ENCODE measurements around the gene RHOH.

RHOH gene

DNA sequence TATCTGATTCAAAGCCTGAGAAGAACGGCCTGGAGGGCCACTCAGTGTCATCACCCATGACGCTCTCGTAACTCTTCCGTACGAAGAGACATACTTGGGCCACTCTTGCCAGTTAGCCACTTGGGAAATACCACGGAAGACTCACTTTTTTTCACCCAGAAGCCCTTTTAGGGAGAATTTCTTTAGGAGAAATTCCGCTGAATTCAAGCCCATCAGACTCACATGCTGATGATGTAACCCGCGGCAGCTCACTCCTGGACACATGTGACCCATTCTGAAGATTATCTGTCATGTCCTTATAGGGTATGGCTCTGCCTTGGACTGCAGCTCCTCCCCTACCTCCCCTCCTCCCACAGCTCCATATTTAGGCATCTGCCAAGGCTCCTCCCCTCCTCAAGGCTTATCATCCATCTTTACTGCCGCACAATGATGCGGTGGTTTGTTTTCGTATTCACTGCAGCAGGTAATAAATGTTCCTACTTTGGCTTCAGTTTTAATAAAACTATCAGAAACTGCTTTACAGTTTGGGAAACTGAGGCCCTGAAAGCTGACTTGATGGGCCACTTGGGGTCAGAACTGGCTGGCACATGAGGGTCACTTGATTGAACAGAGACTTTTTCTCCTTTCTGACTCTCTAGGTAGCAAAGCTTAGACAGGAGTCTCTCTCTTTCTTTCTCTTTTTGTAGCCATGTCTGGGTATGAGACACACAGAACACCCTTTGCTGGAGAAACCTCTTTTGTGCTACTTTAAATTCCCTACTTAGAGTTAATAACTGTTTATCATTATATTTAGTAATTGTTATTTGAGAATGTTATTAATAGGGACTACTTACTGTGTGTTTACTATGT lies 42.1 kb downstream of the RHOH start:
- DNase-seq, result peak; percentile 76

DNA sequence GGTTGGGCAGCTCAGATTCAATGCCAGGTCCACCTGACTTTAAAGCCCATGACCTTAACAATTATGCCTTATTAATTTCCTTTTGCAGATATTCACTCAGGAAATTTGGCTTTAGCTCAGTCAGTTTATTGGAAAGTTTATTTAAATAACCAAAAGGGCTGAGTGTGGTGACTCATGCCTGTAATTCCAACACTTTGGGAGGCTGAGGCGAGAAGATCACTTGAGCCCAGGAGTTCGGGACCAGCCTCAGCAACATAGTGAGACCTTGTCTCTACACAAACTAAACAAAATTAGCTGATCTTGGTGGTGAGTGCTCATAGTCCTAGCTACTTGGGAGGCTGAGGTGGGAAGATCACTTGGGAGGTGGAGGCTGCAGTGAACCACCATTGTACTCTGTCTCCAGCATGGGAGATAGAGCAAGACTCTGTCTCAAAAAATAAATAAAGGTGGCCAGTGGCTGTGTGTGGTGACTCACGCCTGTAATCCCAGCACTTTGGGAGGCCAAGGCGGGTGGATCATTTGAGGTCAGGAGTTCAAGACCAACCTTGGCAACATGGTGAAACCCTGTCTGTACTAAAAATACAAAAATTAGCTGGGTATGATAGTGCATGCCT lies 43.3 kb downstream of the RHOH start:
- DNase-seq, result peak; percentile 51

DNA sequence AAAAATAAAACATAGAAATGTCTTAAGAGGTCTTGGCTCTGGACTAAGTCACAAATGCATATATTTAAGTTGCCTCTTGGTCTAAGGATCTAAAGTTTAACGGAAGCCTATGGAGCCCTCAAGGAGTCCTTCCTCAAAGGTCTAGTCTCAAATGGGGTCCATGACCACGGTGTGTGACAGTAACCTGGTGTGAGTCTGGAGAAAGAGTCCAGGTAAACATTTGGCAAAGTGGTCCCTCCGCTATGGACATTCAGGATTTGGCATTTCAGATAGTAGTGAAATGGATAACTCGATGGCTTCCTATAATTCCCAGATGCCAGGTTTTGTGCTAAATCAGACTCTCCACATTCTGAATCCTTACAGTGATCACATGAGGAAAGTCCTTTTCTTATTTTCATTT lies 44.2 kb downstream of the RHOH start:
- peak; percentile 47 for DNase-seq

DNA sequence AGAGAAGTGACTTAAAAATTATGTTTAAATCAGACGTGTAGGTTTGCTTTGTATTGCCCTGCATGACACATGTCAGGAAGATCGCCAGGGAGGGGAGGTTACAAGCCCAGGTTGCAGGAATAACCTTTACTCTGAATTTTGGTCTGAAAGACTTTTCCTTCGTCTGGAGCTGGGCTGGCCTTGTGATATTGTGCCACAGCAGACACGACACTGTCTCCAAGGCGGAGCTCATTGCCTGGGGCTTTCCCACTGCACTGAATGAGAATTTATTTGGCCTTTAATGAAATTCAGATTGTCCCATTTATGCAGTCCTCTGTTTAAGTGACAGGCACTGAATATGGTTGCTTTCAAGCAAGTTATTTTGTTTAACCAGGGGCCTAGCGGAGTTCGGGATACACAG lies 45.1 kb downstream of the RHOH start:
- no peak for DNase-seq

DNA sequence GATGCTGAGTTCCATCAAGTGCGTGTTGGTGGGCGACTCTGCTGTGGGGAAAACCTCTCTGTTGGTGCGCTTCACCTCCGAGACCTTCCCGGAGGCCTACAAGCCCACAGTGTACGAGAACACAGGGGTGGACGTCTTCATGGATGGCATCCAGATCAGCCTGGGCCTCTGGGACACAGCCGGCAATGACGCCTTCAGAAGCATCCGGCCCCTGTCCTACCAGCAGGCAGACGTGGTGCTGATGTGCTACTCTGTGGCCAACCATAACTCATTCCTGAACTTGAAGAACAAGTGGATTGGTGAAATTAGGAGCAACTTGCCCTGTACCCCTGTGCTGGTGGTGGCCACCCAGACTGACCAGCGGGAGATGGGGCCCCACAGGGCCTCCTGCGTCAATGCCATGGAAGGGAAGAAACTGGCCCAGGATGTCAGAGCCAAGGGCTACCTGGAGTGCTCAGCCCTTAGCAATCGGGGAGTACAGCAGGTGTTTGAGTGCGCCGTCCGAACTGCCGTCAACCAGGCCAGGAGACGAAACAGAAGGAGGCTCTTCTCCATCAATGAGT lies 46.6 kb downstream of the RHOH start:
- no peak for DNase-seq

DNA sequence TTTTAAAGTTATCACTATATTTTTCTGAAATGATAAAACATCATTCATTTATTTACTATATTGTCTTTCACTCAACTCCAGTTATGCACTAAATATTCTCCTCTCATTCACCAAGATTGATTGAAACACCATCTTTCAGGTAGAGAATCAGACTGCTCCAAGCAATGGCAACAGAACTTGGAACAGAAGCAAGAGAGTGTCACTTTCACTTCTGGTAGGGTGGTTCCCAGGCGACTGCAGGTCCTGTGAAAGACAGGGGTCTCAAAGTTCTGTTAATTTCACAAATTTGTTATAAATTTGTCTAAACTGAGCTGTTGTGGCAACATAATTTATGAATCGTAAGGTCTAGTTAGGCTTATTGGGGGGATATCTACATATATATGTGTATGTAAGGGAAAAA lies 47.8 kb downstream of the RHOH start:
- DNase-seq, result no peak

DNA sequence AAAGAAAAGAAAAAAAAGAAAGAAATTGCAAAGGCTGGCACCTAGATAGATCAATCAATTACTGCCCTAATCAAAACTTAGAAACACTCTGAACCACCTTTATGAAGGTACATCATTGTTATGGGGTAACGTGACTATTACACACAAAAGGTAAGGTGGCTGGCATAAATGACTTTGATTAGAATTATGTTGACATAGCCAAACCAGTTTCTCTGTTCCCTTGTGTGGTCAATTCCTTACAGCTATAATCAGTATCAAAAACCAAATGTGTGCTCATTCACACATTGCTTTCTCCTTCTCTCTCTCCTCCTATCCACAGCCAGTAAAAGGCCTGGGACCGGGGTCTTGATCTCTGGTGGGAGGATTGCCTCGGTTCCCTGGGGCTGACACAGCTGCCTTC lies 48.7 kb downstream of the RHOH start:
- DNase-seq, result no peak

DNA sequence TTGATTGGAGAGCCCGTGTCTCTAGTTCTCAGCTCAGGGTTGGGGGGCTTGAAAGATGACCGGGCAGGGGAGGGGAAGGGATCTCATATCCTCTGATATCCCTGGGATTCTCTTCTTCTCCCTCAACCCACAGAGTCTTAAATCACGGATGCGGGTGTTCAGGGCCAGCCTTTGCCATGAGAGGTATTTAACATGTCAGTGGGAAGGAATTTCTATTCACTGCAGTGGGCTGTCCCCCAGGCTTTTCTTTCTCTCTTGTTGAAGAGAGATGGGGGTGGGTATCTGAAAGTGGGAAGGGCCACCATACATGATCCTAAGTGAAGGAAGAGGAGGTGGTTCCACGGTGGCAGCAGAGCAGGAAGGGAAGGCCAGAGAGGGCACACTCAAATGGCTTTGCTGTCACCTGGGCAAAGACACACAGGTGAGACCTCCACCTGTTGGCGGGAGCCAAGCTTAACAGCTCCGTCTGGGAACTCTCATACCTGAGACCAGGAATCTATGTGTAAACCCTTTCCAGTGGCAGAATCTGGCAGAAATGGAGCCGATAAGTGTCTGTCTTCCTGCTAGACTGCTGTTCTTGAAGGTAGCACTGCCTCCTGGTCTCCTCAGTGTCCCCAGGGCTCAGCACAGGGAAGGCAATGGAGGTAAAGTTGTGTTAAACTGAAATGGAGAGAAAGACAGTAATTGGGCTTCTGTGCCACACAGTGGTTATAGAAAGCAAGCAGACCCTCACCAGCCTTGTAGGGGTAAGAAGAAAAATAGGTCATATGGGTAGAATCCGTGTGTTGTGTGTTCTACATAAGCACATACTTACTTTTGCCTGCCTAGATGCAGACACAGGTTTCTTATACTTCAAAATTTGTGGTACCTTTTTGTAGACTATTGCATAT lies 49.4 kb downstream of the RHOH start:
- DNase-seq, result no peak

DNA sequence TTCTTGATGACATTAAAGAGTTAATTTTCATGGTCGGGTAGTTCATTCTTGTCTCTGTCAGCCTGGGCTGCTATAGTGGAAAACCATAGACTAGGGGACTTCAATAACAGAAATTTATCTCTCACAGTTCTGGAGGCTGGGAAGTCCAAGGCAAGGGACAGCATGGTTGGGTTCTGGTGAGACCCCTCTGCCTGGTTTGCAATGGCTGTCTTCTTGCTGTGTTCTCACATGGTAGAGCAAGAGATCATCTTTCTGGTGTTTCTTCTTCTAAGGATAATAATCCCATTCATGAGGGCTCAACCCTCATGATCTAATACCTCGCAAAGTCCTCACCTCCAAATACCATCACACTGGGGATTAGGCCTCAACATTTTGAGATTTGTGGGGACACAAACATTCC lies 50.1 kb downstream of the RHOH start:
- DNase-seq, result peak; percentile 49

DNA sequence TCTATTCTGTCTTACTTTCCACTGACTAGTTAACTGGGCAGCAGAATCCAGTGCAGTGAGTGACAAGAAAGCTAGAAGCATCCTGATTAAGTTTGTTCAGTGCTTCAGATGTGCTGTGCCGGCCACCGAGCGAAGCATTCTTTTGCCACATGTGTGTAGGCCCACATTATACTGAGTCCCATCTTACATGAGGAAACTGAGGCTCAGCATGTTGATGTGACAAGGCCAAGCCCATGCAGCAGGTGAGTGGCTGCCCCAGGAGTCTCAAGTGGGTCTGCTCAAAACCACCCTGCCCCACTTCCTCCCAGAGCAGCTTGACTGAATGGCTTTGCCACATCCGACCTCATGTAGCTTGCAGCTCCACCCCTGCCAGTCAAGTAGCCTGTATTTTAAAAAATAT lies 50.5 kb downstream of the RHOH start:
- peak; percentile 72 for DNase-seq

DNA sequence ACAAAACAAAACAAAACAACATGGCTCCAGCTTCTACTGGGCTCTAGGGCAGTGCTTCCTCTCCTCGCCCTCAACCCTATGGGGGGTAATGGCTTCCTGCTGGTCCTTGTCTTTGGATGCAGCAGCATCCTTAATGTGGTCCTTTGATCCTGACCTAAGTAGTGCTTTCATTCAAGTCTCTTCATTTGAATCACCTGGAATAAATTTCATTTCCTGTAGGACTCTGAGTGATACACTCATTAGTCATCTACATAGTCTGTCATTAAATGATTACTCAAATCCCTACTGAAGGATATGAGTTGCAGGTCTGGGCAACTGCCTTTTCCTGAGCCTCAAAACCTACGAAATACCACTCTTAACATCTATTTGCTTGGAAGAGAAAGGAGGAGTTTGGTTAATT lies 54.5 kb downstream of the RHOH start:
- DNase-seq, result no peak

DNA sequence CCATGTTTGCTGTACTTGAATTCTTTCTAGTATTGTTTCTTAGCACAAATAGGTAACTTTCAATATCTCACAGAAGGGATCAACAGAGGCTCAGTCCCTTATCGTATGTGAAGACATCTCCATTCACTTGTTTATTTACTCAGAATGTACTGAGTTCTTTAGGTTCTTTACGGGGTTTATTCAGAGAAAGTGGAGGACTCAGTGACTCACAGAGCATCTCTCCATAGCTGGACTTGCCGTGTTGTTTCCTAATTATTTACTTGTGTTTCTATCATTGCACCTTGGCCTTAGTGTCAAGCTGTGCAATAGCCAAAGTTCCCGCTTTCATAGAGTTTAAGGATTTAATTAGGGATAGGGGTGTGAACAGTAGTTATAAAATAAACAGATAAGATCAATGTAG lies 57.1 kb downstream of the RHOH start:
- no peak for DNase-seq

DNA sequence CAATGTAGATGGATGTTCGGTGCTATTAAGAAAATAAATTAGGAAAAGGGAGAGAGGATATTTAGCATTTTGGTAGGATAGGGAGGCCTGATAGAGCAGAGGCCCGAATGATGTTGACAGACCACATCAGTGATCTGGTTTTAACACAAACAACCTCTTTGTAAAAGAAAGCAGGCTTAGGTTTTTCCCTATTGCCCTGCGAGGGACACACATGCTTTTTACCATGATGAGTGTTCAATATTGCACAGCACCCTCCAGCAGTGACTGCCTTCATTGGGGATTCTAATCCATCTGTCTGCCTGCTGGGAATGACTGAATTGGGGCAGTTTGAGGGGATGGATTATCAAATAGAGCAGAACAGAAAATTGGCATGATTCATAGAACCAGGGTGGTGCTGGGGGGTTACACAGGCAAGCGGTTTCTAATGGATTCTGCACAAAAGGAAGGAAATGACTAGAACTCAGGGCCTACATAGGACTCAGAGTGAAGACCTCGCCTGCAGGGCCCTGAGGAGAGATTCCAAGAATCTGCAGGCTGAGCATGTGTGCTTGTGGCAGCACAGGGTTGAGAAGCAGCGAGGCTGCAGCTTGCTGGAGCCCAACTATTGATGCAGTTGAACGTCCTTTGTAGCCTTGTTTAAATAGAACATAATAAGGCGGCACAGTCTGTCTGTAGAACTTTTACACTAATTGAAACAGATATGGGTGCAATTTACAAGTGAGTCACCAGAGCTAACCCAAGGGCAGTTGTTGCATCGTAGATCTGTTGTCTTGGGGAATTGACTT lies 58.0 kb downstream of the RHOH start:
- no peak for DNase-seq

DNA sequence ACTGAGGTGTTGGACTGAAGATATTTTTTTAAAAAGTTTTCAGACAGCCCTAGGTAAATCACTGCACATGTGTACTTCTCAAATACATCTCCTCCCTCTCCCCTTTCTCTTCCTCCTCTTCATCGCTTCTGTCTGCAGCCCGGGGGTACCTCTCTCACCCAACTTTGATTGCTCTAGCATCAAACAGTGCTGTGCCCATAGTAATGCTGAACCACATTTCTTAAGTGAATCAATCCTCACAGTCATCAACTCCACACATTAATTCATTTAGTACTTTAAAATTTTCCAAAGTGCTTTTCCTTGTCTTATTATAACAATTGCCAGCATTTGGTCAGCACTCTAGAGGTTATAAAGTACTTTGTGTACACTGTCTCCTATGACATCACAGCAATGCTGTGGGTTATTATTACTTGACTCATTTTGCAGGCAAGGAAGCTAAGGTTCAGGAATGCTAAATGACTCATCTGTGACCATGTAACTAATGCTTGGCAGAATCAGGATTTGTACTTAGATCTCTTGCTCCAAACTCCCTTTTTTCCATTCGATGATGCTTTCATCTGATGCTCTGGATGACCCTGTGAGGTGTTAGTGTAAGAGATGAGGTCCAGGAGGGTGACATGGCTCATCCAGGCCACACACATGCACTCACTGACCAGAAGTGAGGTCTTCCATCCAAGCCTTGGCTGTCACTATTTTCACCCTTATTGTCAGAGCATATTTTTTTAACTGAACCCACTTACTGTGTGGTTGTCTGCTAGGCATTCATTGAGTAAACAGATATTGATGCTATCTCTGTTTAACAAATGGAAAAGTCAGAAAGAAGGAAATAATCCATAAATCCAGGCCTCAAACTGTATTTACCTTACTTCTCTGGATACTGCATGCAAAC lies 58.8 kb downstream of the RHOH start:
- DNase-seq, result no peak

DNA sequence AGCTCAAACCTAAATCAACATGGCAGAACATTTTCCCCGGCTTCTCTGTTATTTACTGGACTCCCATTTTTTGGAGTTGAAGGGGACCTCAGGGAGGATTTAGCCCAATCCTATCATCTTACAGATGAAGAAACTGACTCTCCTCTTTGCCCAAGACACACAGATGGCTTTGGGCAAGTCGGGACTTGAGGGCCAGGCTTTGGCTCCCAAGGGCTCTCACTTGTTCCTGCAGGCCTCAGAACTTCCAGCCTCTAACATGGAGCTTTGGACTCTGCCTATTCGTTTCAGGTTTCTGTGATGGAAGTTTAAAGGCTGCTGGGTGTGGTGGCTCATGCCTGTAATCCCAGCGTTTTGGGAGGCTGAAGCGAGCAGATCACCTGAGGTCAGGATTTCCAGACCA lies 59.5 kb downstream of the RHOH start:
- DNase-seq, result no peak

DNA sequence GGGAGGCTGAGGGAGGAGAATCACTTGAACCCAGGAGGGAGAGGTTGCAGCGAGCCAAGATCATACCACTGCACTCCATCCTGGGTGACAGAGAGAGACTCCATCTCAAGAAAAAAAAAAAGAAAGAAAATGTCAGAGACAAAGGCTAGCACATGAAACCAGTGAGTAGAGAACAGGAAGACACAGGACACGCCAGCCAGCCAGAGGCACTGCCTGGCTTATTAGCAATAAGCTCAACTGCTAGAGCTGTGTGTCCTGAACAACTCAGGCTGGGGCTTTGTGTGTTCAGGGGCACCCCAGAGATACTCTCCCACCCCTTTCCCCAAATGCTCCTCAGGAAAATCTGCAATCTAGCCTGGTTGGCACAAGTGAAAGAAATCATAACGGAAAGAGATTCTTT lies 60.0 kb downstream of the RHOH start:
- no peak for DNase-seq

DNA sequence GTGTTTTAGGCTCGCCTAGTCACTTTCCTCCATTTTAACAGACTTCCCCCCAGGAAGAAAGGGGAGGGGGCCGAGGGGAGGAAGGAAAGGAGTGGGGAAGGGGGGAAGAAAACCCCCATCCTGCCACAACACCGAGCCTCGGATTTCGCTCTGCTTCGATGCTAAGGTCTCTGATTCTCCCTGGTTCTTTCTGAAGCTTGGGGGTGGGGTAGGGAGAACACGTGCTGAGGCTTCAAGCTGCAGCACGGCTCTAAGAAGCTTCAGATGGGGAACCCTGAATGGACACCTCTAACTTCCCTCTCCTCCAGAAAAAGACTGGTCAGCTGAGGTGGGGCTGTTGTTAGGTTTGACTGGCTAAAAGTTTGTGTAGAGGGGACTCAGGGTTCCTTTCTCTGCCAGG lies 61.8 kb downstream of the RHOH start:
- DNase-seq, result no peak

DNA sequence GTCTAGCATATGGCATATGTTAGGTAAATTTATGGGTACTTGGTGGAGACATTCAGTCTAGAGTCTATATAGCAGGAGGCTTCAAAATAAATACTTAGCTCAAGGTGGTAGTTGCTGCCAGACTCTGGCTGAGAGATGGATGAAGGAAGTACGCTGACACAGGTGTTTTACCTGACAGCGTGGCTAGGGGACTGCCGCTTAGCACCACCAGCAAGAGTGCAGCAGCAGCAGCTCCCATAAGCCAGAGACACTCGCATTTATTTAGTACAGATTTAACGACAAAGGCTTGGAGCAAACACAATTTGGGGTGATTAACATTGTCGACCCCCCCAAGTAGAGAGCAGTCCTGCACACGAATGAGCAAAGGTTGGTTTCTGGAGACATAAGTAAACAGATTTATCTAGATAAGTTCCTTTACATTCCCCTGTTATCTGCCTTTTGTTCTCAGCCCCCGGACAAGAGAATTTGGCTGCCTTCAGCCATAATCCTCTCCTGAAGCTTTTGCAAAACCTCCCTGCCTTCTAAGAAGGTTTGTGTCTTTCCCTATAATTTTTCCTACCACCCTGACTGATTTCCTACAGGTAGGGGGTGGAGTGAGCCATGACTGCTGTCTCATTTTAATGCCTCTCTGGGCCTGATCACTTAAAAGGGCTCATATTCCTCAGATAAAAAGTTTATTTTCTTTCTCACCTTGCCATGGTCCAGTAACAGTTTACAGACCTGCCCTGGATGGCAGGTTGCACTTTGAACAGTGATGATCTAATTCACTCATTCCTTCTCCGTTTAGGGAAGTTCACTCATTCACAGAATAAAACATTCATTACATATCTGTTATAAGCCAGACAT lies 64.6 kb downstream of the RHOH start:
- no peak for DNase-seq

DNA sequence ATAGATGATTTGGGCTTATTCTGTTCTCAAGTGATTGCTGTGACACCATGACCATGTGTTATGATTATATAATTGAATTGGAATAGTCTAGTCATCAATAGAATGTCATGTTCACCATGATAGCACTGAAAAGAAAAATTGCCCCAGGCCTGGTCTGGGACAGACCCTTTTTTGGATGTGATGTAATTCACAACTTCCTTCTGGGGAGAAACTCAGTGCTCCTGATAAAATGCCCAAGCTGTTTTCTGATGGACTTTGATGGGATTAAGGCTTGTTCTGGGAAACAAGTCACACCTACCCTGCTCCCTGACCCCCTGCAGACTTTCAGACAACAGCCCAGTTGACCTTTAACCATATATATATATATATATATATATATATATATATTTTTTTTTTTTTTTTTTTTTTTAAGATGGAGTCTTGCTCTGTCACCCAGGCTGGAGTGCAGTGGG lies 65.3 kb downstream of the RHOH start:
- no peak for DNase-seq

DNA sequence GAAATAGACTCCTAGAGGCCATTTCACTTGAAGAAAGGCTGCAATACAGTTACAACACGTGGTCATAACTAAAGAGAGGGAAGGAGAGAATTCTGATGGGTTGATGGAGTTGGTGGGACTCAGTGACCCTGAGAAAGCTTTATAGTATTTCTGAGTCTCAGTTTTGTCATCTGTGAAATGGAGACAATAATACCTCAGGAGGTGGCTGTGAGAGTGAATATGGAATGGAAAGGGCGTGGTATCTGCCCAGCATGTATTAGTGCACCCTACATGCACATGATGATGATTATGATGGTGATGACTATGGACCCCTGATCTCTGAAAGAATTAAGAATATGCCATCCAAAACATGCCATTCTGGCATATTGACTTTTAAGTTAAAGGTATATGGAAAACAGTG lies 66.0 kb downstream of the RHOH start:
- DNase-seq, result no peak
